Iris pigment epithelial cell (primary cell): ENCODE data around the gene KRT77.

Experiments used
- DNase-seq: peaks from one replicate; pipeline ENCODE4 v3.0.0-alpha.2; 2011; ENCODE audit warnings: low read depth

The KRT77 gene

DNA sequence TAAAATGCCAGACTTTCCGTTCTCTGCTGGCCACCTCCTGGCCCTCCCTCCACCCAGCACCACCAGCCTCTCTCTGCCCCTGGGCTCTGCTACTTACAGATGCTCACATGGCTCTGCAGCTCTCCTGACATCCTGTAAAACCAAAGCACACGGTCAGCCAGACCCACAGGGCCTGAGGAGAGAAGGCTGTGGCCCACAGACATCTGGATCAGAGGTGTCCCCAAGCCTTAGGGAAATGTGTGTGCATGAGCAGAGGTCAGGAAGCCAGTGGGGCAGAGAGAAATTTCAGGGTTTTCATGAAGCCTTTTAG is 11.5 kb downstream of the KRT77 start:
- no peak for DNase-seq

DNA sequence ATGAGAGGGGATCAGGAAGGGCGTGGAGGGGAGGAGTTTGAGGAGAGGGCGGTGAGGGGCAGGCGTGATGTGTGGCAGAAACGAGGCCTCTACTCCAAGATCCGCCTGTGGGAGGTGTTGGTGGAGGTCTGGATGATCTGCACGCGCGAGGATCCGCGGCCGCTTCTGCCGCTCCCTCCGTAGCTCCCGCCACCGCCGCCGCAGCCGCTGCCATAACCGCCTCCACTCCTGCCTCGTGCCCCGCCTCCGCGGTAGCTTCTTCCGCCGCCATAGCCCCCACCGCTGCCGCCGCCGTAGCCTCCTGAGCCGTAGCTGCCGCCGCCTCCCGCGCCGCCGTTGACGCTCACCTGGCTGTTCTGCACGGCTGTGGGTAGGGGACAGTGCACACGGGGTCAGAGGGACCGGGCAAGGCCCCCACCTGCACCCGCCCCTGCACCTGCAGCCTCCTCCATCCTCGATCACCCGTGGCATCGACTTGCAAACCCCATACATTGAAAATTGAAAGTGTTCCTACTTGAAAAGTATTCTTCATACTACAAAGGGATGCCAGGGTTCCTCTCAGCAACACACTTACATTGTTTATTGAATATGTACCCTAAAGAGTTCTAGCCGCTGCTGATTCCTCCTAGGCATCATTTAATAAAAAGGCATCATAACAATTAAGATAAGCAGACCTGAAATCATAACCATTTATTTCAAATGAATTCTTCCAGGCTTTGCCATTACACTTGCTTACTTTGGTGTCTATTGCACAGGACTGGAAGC is 12.1 kb downstream of the KRT77 start:
- no peak for DNase-seq

- DNase-seq = no peak
Measured at GRCh38 chr12:52690351-52691075, 12.8 kb downstream of the KRT77 start.

DNA sequence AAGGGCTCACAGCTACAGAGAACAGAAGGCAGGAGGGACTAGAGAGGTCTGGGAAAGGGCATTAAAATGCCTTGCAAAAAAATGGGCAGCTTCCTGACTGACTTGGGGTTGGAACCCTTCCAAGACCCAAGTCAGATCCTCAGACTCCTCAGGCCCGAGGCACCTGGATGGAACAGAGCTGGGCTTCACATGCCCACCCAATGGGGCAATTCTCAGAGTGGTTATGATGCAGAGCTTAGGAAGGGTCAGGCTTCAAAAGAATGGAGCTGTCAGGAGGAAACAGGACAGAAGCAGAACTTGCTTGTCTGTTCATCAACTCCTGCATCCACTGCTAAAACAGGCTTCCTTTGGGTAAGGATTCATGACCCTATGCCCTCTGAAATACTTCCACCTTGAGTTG is 13.4 kb downstream of the KRT77 start:
- no peak for DNase-seq

GRCh38 chr12:52689239-52689638 is 14.1 kb downstream of the KRT77 start:
- DNase-seq = no peak

DNA sequence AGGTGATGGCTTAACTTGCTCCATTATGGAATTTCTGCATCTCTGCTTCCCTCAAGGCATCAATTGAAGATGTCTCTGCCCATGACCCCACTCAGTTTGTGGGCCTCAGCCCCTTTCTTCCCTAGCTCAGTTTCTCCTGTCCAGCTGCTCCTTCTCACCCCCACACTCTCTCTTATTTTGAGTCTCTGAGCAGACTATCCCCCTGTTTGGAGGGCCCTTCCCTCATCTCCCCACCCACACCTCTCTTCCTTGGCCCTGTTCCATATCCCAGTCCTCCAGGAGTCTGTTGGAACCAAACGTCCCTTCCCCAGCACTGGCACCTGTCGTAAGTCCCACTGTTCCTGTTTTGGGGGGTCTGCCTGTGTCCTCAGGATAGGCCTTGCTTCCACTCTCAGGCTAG is 14.8 kb downstream of the KRT77 start:
- no peak for DNase-seq

- no peak for DNase-seq
Measured at GRCh38 chr12:52687497-52688385, 15.6 kb downstream of the KRT77 start.

GRCh38 chr12:52686756-52687487 is 16.4 kb downstream of the KRT77 start:
- DNase-seq = no peak

- DNase-seq = no peak
Measured at GRCh38 chr12:52686063-52686462, 17.3 kb downstream of the KRT77 start.

GRCh38 chr12:52685406-52685890 is 17.9 kb downstream of the KRT77 start:
- no peak for DNase-seq

DNA sequence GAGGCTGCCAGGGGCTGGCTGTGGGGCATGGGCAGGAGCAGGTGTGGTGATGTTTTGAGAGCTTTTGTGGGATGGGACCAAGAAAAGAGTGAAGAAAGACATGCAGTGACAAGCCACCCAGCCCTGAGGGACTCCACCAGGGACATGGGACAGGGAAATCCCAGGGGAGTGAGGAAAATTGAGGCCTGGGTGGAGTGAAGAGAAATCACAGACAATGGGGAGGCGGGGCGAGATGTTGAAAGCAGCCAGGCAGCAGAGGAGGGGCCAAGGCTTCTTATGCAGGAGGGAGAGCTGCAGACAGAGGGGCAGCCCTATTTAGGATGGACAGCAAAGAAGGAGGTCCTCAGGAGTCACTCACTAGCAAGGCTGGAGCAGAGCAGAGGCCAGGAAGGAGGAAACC is 18.9 kb downstream of the KRT77 start:
- no peak for DNase-seq

DNA sequence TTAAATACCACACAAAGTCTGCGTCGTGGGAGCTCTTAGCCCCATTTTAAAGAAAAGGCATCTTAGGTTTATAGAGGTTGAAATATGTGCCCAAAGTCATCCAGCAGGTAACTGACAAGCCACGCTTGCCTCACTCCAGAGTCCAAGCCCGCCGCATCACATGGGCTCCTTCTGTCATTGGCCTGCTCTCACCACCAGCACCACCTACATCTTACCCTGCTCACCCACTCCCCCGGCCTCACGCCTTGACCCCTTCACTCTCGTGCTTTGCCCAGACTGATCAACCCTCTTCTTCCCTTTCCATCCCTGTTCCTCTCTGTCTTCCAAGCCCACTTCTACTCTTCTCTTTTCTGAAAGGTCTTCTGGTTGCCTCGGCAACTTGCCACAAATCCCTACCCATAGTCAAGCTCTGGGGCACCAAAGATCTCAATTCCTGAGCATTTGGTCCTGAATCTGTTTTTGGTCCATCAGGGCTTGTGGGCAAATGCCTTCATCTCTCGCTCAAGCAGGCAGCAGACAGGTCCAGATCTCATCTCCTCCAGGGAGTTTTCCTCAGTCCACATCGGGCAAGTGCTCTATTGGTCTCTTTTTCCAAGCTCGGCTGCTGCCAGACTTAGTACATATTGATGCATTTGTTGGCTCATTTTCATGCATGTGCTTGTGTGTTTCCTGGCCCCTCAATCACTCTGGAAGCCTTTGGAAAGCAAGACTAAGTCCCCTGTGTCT is 19.6 kb downstream of the KRT77 start:
- no peak for DNase-seq

DNA sequence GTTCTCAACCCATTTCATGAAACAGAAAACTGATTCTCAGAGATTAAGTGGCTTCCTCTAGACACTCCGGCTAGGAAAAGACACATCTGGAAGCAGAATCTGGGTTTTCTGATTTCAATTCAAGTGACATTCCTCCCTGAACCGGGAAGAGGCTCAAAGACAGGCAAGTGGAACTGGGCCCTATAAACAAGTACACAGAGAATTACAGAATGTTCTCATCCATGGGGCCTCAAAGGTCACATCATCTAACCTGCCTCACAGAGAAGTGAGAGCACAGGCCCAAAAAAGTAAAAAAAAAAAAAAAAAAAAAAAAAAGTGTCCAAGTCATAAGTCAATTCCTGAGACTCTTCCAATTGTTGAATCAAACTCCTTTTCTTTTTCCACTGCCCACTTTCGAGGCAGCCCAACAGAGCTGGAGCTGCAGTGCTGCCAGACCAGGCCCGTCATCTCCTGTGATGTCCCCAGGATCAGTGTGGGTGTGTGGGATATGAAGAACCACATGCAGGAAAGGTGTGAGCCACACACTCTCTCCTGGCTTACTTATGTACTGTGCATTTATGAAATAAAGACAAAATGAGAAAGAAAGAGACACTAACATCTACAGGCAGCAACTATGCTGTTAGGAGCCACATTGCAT is 20.3 kb downstream of the KRT77 start:
- DNase-seq = no peak

GRCh38 chr12:52682381-52682660 is 21.0 kb downstream of the KRT77 start:
- DNase-seq = no peak

DNA sequence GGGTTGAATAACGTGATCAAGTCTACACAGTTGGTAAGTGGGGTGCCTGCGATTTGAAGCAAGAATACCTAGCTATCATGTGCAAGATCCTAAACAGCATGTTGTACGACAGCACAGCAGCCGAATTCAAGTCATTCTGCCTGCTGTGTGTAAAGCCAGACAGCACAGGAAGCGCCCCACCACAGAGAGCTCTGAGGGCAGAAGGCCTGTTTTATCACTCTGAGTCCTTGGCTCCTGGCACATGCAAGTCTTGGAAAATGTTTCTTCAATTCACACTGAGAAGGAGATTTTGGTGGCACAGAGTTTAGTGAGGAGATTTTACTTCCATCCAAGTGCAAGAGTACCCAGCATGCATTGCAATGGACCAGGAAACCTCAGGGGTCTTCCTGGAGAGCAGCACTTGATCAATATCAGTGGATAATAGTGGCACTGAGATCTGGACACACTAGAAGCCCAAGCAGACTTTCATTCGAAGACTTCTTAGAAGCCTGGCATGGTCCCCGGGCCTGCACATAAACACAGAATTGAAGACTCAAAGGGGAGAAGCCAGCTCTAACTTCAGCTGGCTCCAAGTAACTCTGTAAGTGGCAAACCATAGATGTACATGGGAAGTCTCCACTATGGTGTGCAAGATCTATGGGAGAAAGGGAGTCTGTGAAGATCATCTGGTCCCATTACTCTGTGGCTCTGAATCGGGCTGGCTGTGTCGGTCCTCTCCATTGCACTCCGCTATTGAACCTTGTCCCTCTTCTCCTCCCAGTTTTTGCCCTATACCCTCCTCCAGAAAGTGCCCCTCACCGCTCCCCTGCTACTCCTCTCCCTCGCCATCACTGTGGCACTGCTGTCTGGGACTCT is 21.6 kb downstream of the KRT77 start:
- no peak for DNase-seq

GRCh38 chr12:52680363-52680762 is 23.0 kb downstream of the KRT77 start, which contains the start of gene KRT1:
TSS of gene KRT1 (minus strand) at chr12:52680407. CDS start at chr12:52680348, 59 bp downstream.
- no peak for DNase-seq

DNA sequence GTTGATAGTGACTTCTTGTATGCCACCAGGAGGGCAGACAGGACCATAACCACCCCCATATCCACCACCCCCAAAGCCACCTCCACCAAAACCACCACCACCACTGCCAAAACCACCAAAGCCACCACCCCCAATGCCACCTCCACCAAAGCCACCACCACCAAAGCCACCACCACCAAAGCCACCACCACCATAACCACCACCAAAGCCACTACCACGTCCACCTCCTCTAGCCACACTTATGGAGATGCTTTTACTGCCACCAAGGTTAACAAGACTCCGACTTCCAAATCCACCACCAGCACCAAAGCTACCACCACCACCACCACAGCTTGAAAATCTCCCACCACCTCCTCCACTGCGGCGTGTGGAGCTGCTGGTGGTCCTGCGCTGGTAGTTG is 23.4 kb downstream of the KRT77 start:
- DNase-seq = no peak

DNA sequence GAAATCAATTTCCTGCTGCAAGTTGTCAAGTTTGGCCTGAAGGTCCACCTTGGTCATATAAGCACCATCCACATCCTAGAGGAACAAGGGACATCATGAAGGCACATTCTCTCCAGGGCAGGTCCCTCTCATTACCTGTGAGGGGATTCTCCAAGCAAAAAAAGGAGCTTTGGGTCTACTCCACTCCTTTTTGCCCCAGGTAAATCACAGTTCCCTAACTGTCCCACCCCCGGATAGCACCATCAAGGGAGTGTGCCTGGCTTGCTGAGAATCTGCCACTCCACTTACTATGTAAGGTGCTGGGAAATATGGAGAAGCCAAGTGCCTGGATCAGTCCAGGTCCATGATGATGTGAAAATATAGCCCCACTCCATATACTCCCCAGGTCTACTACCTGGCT is 25.7 kb downstream of the KRT77 start:
- no peak for DNase-seq

GRCh38 chr12:52677126-52677525 is 26.2 kb downstream of the KRT77 start:
- no peak for DNase-seq

- DNase-seq = no peak
Measured at GRCh38 chr12:52676163-52676562, 27.2 kb downstream of the KRT77 start.
